HG02973 (cell line): ENCODE measurements around the gene CHID1.

ENCODE experiments used
- ATAC-seq: cut with Tn5 transposase; IDR thresholded peaks from one replicate; pipeline ENCODE4 v1.9.1; 2021; ENCODE audit warnings: moderate library complexity; ENCODE audit not compliant: unreplicated experiment

CHID1 gene

DNA sequence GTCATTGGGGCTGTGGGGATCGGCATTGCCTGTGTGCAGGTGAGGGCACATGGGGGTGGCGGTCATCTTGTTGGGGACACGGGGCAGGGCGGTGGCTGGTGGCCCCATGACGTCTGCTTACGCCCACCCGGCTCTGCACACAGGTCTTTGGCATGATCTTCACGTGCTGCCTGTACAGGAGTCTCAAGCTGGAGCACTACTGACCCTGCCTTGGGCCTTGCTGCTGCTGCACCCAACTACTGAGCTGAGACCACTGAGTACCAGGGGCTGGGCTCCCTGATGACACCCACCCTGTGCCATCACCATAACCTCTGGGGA lies 72.7 kb downstream of the CHID1 start:
- ATAC-seq = no peak

- no peak for ATAC-seq
Observed at GRCh38 chr11:837189-837989, 73.2 kb downstream of the CHID1 start.

GRCh38 chr11:836700-837099 lies 73.9 kb downstream of the CHID1 start:
- no peak for ATAC-seq

DNA sequence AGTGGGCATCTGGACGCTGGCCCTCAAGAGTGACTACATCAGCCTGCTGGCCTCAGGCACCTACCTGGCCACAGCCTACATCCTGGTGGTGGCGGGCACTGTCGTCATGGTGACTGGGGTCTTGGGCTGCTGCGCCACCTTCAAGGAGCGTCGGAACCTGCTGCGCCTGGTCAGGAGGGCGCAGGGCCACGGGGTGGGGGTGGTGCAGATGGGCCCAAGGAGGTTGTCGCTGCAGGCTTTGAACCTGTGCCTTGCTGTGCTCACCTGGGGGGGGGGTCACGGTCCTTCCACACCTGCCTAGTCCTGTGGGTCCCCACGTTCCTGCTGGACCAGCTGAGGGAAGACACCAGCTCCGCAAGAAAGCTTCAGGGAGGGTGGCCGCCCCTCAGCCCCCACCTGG lies 74.3 kb downstream of the CHID1 start:
- no peak for ATAC-seq

GRCh38 chr11:834371-835316 lies 76.0 kb downstream of the CHID1 start:
- ATAC-seq = no peak

- ATAC-seq = no peak
Observed at GRCh38 chr11:833849-834311, 76.7 kb downstream of the CHID1 start.

- peak; percentile 24 for ATAC-seq
Observed at GRCh38 chr11:833114-833791, 77.4 kb downstream of the CHID1 start.

- peak; percentile 35 for ATAC-seq
Observed at GRCh38 chr11:832529-833113, 78.0 kb downstream of the CHID1 start, which contains the start of gene CD151. TSS of gene CD151 (plus strand) at chr11:832952. CDS start at chr11:836070, 3,118 bp downstream.

- no peak for ATAC-seq
Observed at GRCh38 chr11:831961-832528, 78.6 kb downstream of the CHID1 start.

GRCh38 chr11:831118-831864 lies 79.3 kb downstream of the CHID1 start:
- no peak for ATAC-seq

GRCh38 chr11:830295-831117 lies 80.1 kb downstream of the CHID1 start:
- no peak for ATAC-seq

- ATAC-seq = no peak
Observed at GRCh38 chr11:829847-830294, 80.7 kb downstream of the CHID1 start.

DNA sequence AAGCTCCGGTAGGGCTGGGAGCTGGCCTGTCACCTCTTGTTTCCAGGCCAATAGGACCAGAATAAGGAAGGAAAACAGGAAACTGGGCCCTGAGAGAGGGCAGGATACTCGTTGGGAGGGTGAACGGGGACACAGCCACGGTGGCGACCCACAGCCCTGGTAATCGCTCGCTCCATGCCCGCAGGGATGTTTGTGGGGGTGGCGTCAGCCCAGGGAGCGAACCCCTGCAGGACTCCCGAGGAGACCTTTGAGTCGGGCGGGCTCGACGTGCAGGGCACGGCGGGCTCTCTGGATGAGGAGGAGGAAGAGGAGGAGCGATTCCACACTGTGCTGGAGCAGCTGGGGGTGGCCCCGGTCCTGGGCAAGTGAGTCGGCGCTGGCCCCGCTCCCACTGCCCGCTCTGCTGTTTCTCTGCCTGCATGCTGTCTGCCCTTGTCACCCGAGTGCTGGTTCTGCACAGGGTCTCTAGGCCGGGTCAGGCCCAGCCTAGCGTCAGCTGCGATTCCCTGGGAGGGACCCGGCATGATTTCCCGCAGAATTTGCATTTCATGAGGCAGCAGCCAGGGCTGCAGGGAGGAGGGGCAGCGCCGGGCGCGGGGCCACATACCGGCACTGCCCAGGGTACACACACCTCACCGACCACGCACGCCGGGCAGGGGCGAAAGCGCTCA lies 81.3 kb downstream of the CHID1 start:
- ATAC-seq = no peak

DNA sequence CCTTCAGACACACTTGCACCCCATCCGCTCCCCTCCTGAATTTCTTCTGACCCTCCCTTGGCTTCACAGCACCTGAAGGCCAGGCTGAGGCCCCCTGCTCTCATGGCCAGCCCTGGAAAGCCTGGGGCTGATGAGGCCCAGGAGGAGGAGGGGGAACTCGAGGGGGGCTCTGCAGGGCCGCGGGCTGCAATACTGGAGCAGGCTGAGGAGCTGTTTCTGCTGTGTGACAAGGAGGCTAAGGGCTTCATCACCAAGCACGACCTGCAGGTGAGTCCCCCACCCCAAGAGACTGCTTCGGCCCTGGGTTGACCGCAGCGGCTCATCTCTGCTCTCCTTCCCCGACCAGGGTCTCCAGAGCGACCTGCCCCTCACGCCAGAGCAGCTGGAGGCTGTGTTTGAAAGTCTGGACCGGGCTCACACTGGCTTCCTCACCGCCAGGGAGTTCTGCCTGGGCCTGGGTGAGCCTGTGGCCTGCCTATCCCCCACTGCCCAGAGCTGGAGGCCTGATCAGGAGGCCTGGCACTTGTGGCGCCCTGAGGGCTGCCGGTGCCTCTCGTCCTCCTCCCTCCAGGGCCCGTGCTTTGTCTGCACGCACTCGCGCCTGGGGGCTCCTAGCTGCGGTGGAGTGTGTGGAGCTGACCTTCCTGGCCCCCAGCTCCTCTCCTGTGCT lies 82.0 kb downstream of the CHID1 start:
- no peak for ATAC-seq

GRCh38 chr11:827897-828192 lies 82.8 kb downstream of the CHID1 start, which contains the start of gene CRACR2B:
TSS of gene CRACR2B (plus strand) at chr11:827919. CDS start at chr11:828608, 689 bp downstream.
- no peak for ATAC-seq

GRCh38 chr11:827146-827896 lies 83.3 kb downstream of the CHID1 start:
- ATAC-seq = no peak

DNA sequence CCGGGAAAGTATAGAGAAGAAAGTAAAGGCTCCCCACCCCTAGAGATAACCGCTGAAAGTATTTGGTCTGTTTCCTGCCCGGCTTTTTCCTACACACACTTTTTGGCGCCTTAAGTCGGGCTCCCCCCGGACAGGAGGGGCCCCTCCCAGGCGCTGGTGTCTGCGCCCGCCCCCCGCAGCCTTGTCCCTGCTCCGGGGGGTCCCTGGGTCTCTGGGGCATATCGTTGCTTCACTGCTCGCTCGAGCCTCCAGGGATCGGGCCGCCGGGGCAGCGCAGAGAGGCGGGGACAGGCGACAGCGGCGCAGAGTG lies 83.8 kb downstream of the CHID1 start:
- ATAC-seq = no peak
